GM21737 (cell line): Measurements from ENCODE around the gene HERPUD1.
"Not testable (repeated sequence)": the region's sequence is repeated elsewhere in the genome, so short reads cannot be mapped to it uniquely, and the experiment has no call there.

Experiments used
- ATAC-seq: cut with Tn5 transposase; IDR thresholded peaks from one replicate; pipeline ENCODE4 v1.9.1; 2021; ENCODE audit warnings: mild to moderate bottlenecking, moderate library complexity; ENCODE audit not compliant: unreplicated experiment

HERPUD1 gene

DNA sequence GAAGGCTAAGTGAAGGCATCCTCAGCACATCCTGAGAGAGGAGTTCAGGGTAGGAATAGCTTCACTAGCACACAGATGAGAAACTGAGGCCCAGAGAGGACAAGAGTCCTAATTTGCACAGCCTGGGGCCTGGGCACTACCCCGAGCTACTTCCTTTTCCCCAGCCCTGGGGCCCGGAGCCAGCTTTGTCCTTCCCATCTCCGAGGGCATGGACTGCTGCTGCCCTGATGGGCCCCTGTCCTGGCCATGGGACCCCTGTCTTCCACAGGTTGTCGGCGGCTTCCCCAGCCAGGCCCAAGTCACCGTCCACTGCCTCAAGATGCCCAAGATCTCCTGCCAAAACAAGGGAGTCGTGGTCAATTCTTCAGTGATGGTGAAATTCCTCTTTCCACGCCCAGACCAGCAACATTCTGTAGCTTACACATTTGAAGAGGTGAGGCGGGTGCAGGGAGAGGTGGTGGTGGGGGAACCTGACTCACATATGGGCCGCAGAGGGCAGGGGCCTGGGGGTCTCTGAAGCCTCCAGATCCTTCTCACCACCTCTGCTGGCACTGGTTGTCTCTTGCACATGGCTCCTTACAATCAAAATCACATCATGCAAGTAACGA lies 46.0 kb downstream of the HERPUD1 start:
- no peak for ATAC-seq

DNA sequence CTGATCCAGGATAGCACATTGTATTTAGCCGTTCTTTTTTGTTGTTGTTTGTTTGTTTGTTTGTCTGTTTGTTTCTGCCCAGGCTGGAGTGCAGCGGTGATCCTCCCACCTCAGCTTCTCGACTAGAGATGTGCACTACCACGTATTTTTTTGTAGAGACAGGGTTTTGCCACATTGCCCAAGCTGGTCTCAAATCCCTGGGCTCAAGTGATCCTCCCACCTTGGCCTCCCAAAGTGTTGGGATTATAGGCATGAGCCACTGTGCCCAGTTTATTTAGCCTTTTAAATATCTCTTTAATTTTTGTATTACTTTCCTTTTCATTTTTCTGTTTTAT lies 48.2 kb downstream of the HERPUD1 start:
- ATAC-seq, result no peak

GRCh38 chr16:56980792-56981724 lies 49.1 kb downstream of the HERPUD1 start:
- ATAC-seq, result no peak

- no peak for ATAC-seq
Observed at GRCh38 chr16:56981729-56982271, 49.9 kb downstream of the HERPUD1 start.

- no peak for ATAC-seq
Observed at GRCh38 chr16:56982695-56983094, 50.8 kb downstream of the HERPUD1 start.

DNA sequence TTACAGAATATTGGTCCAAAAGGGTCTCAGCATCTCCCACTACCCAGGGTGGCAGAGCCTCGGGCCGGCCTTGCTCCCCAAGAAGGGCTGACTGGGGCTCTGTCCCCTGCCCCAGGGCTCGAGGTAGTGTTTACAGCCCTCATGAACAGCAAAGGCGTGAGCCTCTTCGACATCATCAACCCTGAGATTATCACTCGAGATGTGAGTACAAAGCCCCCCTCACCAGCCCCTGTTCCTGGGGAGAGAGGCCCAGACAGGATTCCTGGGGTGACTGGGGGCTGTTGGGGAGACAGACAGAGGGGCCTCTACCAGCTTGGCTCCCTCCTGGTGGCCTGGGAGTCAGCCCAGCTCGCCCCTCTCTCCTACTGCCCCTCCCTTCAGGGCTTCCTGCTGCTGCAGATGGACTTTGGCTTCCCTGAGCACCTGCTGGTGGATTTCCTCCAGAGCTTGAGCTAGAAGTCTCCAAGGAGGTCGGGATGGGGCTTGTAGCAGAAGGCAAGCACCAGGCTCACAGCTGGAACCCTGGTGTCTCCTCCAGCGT lies 51.3 kb downstream of the HERPUD1 start:
- no peak for ATAC-seq

DNA sequence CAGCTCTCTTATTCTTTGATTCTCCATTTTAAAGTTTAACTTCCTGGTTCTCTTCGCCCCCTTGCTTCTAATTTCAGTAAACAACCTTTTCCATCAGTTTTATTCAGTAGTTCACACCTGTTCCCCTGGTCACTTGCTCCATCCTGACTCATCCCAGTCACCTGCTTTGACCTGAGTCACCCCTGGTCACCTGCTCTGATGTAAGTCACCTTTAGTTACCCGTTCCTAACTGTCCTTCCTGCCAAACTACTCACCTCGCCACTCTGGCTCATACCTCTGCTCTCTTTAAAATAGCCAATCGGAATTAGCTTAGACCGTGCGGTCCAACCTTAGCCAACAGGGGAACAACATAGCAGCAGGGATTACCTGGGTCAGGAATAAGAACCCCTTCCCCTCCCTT lies 52.7 kb downstream of the HERPUD1 start:
- no peak for ATAC-seq

GRCh38 chr16:56985288-56985961 lies 53.5 kb downstream of the HERPUD1 start:
- ATAC-seq, result no peak

- no peak for ATAC-seq
Observed at GRCh38 chr16:56985962-56986360, 54.0 kb downstream of the HERPUD1 start.

DNA sequence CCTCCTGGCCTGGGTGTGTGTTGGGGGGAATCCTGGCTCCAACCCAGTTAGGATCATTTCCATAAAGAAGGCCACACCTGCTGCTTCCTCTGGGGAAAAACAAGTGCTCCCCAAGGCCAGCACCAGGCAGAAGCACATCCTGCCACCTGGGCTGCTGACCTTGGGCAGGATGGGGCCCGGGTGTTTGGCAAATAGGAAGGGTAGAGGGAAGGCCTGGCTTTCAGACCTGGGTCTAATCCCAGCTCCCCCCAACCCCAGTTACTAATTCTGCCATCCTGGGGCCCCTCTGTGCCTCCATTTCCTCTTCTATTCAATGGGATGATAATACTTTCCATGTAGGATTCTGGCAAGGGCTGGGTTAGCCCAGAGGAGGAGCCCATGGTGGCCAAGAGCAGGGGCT lies 54.4 kb downstream of the HERPUD1 start:
- no peak for ATAC-seq

DNA sequence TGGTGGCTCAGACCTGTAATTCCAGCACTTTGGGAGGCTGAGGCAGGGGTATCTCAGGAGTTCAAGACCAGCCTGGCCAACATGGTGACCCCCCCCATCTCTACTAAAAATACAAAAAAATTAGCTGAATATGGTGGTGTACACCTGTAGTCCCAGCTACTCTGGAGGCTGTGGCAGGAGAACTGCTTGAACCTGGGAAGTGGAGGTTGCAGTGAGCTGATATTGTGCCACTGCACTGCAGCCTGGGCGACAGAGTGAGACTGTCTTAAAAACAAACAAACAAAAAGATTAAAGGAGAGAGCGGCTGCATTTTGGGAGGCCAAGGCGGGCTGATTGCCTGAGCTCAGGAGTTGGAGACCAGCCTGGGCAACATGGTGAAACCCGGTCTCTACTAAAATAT lies 55.0 kb downstream of the HERPUD1 start:
- not testable (repeated sequence) for ATAC-seq

DNA sequence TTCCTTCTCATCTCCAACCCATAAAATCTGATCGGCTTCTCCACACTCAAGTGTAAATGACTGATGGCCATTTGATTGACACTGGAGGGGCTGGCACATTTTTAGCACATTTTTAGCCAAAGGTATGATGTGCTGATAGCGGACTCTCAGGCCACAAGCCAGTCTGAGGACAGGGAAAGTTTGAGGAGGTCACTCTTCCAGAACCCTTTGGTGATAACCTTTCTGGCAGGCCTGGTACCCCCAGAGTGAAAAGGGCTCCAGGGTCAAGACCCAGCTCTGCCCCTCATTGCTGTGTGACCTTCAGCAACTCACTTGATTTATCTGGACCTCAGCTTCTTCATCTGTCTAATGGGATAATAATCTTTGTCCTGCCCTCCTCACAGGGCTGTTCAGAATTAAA lies 55.8 kb downstream of the HERPUD1 start:
- no peak for ATAC-seq

- no peak for ATAC-seq
Observed at GRCh38 chr16:56988161-56988947, 56.4 kb downstream of the HERPUD1 start.

- peak; percentile 66 for ATAC-seq
Observed at GRCh38 chr16:56988948-56989945, 57.3 kb downstream of the HERPUD1 start, which contains the start of gene NLRC5. TSS of gene NLRC5 (plus strand) at chr16:56989557. CDS start at chr16:57020713, 31,156 bp downstream.

- no peak for ATAC-seq
Observed at GRCh38 chr16:56989988-56990387, 58.0 kb downstream of the HERPUD1 start.

DNA sequence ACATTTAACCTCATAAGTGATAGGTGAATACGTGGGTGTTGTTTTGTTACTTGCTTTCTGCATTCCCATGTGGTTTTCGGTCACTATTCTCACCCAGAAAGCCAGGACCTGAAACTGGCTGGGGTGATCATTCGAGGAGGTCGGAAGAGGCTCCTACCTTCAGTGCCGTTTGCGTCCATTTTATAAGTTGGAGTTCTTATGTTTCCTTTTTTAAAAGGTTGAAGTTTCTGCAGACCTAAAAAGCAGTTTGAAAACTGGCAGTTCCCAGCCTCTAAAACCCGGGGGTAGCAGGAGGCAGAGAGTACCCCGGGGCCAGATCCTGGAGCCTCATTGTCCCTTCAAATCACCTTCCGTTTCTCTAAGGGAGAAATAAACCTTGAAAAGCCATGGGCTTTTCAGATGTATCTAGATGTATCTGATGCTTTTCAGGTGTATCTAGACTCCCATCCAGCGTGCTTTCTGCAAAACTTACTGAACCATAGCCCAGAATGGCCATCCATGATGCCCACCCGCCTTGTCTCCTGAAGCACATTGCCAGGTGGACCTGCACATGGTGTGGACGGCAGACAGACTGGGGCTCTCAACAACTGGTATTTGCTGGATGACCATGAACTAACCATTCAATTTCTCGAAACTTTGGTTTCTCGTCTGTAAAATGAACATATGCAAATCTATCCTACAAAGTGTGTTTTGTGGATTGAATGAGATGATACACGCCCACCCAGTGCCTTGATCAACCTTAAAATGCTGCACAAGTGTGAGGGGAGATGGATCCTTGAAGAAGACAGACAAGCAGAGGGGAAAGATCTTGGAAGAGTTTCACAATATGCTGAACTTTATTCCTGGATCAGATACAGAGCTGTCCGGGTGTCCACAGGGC lies 58.7 kb downstream of the HERPUD1 start:
- ATAC-seq, result no peak

GRCh38 chr16:56992431-56992830 lies 60.5 kb downstream of the HERPUD1 start:
- ATAC-seq, result not testable (repeated sequence)

- ATAC-seq, result no peak
Observed at GRCh38 chr16:56993204-56993603, 61.3 kb downstream of the HERPUD1 start.
